NCI-H226 (cell line): Measurements from ENCODE around the gene HSPA6.
"Not testable (repeated sequence)": the region's sequence is repeated elsewhere in the genome, so short reads cannot be mapped to it uniquely, and the experiment has no call there.

Experiments used
- DNase-seq: peaks from one replicate; pipeline ENCODE4 v3.0.0-alpha.2; 2015

The HSPA6 gene

GRCh38 chr1:161538925-161539479, 14.7 kb downstream of the HSPA6 start:
- DNase-seq = not testable (repeated sequence)

GRCh38 chr1:161539731-161540569, 15.6 kb downstream of the HSPA6 start:
- peak; percentile 85 for DNase-seq

GRCh38 chr1:161540570-161540960, 16.2 kb downstream of the HSPA6 start:
- peak; percentile 14 for DNase-seq

GRCh38 chr1:161542091-161542559, 17.8 kb downstream of the HSPA6 start:
- DNase-seq = not testable (repeated sequence)

- not testable (repeated sequence) for DNase-seq
Observed at GRCh38 chr1:161543125-161543524, 18.8 kb downstream of the HSPA6 start.

- DNase-seq = not testable (repeated sequence)
Observed at GRCh38 chr1:161545005-161545731, 20.8 kb downstream of the HSPA6 start.

GRCh38 chr1:161547995-161548741, 23.8 kb downstream of the HSPA6 start:
- DNase-seq = not testable (repeated sequence)

GRCh38 chr1:161548749-161549406, 24.5 kb downstream of the HSPA6 start:
- DNase-seq = not testable (repeated sequence)

- no peak for DNase-seq
Observed at GRCh38 chr1:161549652-161550051, 25.3 kb downstream of the HSPA6 start, which contains the start of gene FCGR3A. FCGR3A (minus strand) TSS chr1:161549818; CDS start chr1:161549736, 82 bp downstream.

GRCh38 chr1:161550942-161551341, 26.6 kb downstream of the HSPA6 start:
- DNase-seq = not testable (repeated sequence)

- DNase-seq = not testable (repeated sequence)
Observed at GRCh38 chr1:161553631-161554030, 29.3 kb downstream of the HSPA6 start.

GRCh38 chr1:161554340-161554739, 30.0 kb downstream of the HSPA6 start:
- DNase-seq = not testable (repeated sequence)

- not testable (repeated sequence) for DNase-seq
Observed at GRCh38 chr1:161554815-161555417, 30.6 kb downstream of the HSPA6 start.

GRCh38 chr1:161556143-161556542, 31.8 kb downstream of the HSPA6 start:
- not testable (repeated sequence) for DNase-seq

- DNase-seq = not testable (repeated sequence)
Observed at GRCh38 chr1:161556990-161557389, 32.6 kb downstream of the HSPA6 start.

GRCh38 chr1:161557506-161558450, 33.4 kb downstream of the HSPA6 start:
- not testable (repeated sequence) for DNase-seq

GRCh38 chr1:161560960-161561715, 36.8 kb downstream of the HSPA6 start:
- not testable (repeated sequence) for DNase-seq

- not testable (repeated sequence) for DNase-seq
Observed at GRCh38 chr1:161562441-161562840, 38.1 kb downstream of the HSPA6 start.

- not testable (repeated sequence) for DNase-seq
Observed at GRCh38 chr1:161563522-161563921, 39.2 kb downstream of the HSPA6 start.

- DNase-seq = not testable (repeated sequence)
Observed at GRCh38 chr1:161566602-161566960, 42.2 kb downstream of the HSPA6 start.
